K562 (cell line): ENCODE data around the gene PRDM16. TPM values are rescaled to one million over a fixed set of nuclear protein-coding genes. Genes with fewer than 3 reads are reported as not detected.

Source experiments
- ATAC-seq: fragments of 200-7000 bp; cut with Tn5 transposase; 3 replicates; pipeline ENCODE4 v1.9.1; 2020; ENCODE audit warnings: moderate library complexity
- BruUV-seq: library from RNA; stranded (reverse); fragments of 400-500 nt; replicated peaks from 2 replicates; lab custom pipeline; 2021; lab: Mats Ljungman, UMichigan
- CTCF ChIA-PET: fragments of 300-600 bp; formaldehyde crosslinking; extraction: SDS; loops from one replicate; lab custom pipeline; 2021; ENCODE audit warnings: low intra/inter-chr PET ratio; lab: Yijun Ruan, JAX
- POLR2A ChIA-PET: fragments of 300-600, 350-650 bp; sonication (Branson Sonifier 250); formaldehyde crosslinking; extraction: SDS; loops from one replicate; lab custom pipeline; 2021; ENCODE audit warnings: antibody characterized with exemption, inconsistent platforms; lab: Yijun Ruan, JAX
- DNase-seq, 4 experiments: peaks; one replicate each; pipeline versions ENCODE4 v3.0.0 to v3.0.0-alpha.2; 2011 to 2018; ENCODE audit warnings: low spot score in 3 of 4, mixed read lengths in 3 of 4; ENCODE audit errors: extremely low read depth in 1 of 4
- FAIRE-seq: peaks from 2 replicates; lab custom pipeline; 2011; peaks lifted over from hg19 to GRCh38; lab: Jason Lieb, UNC
- H2AFZ ChIP-seq: 2 replicates; pipeline ENCODE4 v1.6.0; 2011; ENCODE audit warnings: low read depth, low read length, control low read depth, inconsistent platforms
- H3K27ac ChIP-seq: fragments of 200-600 bp; 3 replicates; pipeline ENCODE4 v1.8.0; 2011; ENCODE audit warnings: low read depth, mild to moderate bottlenecking, control low read depth, inconsistent platforms, low read length, moderate library complexity, mixed read lengths; ENCODE audit errors: extremely low read depth
- H3K27me3 ChIP-seq, 2 experiments: fragments of 300-600 bp in 1 of 2; 2 replicates in 1 of 2; 3 replicates in 1 of 2; pipeline versions ENCODE4 v1.6.0 to v1.8.0; 2011; ENCODE audit warnings: inconsistent platforms in 2 of 2, low read length in 2 of 2, mild to moderate bottlenecking in 1 of 2, mixed read lengths in 1 of 2, moderate library complexity in 1 of 2; ENCODE audit not compliant: control insufficient read depth in 2 of 2, insufficient read depth in 2 of 2
- H3K36me3 ChIP-seq: fragments of 300-600 bp; 3 replicates; pipeline ENCODE4 v1.8.0; 2011; ENCODE audit warnings: mild to moderate bottlenecking, low read length, inconsistent platforms; ENCODE audit not compliant: control insufficient read depth, insufficient read depth
- H3K4me1 ChIP-seq, 2 experiments: fragments of 200-600 bp in 1 of 2; replicated peaks in 1 of 2; 2 replicates in 1 of 2; 3 replicates in 1 of 2; pipeline versions ENCODE4 v1.5.1 to v1.8.0; 2011; ENCODE audit warnings: inconsistent platforms in 2 of 2, low read length in 2 of 2, mild to moderate bottlenecking in 1 of 2, mixed read lengths in 1 of 2, moderate library complexity in 1 of 2; ENCODE audit not compliant: control insufficient read depth in 2 of 2, insufficient read depth in 2 of 2
- H3K4me2 ChIP-seq: 2 replicates; pipeline ENCODE4 v1.6.1; 2011; ENCODE audit warnings: low read length, control low read depth, inconsistent platforms, mixed read lengths; ENCODE audit not compliant: insufficient read depth
- H3K4me3 ChIP-seq: fragments of 200-600 bp; sonication (generic), shearing (Covaris generic); 2 replicates; pipeline ENCODE4 v1.5.1; 2016; ENCODE audit warnings: control low read depth, inconsistent platforms
- H3K79me2 ChIP-seq: fragments of 200-600 bp; 3 replicates; pipeline ENCODE4 v1.8.0; 2011; ENCODE audit warnings: low read length, inconsistent platforms; ENCODE audit not compliant: control insufficient read depth, insufficient read depth
- H3K9ac ChIP-seq, 2 experiments: 2 replicates each; pipeline versions ENCODE4 v1.6.0 to v1.6.1; 2011; ENCODE audit warnings: low read depth in 2 of 2, low read length in 2 of 2, control low read depth in 1 of 2, inconsistent platforms in 1 of 2, mild to moderate bottlenecking in 1 of 2, mixed read lengths in 1 of 2; ENCODE audit not compliant: insufficient read depth in 1 of 2
- H3K9me1 ChIP-seq: one replicate; pipeline ENCODE4 v1.6.0; 2011; ENCODE audit warnings: inconsistent platforms, mild to moderate bottlenecking, low read length, moderate library complexity; ENCODE audit not compliant: control insufficient read depth, insufficient read depth
- H3K9me3 ChIP-seq: replicated peaks from 2 replicates; pipeline ENCODE4 v1.5.1; 2011; ENCODE audit warnings: low read depth, low read length, inconsistent platforms; ENCODE audit not compliant: control insufficient read depth, insufficient read depth
- H4K20me1 ChIP-seq: replicated peaks from 2 replicates; pipeline ENCODE4 v1.6.1; 2011; ENCODE audit warnings: low read length, inconsistent platforms, mixed read lengths; ENCODE audit not compliant: control insufficient read depth, insufficient read depth
- BCL6 ChIP-seq: fragments of 250-450 bp; sonication (Bioruptor Pico); IDR thresholded peaks from 2 replicates; pipeline ENCODE4 v1.4.0; 2020
- BRF1 ChIP-seq: IDR thresholded peaks from 3 replicates; pipeline ENCODE4 v1.6.1; 2011; ENCODE audit warnings: borderline replicate concordance, mild to moderate bottlenecking; ENCODE audit not compliant: insufficient read length; ENCODE audit errors: extremely low read depth
- CREM ChIP-seq: IDR thresholded peaks from 2 replicates; pipeline ENCODE4 v1.6.1; 2014; ENCODE audit warnings: antibody characterized with exemption, low read depth
- GABPB2 ChIP-seq: fragments of 250-450 bp; sonication (Bioruptor Pico); conservative IDR thresholded peaks from 2 replicates; pipeline ENCODE4 v1.5.1; 2021; ENCODE audit warnings: mild to moderate bottlenecking
- KLF6 ChIP-seq: fragments of 250-450 bp; sonication (Bioruptor Pico); IDR thresholded peaks from 2 replicates; pipeline ENCODE4 v1.4.0; 2020; ENCODE audit warnings: mild to moderate bottlenecking, moderate library complexity, borderline replicate concordance
- MBD2 ChIP-seq: sonication (generic); IDR thresholded peaks from 2 replicates; pipeline ENCODE4 v1.6.1; 2016; ENCODE audit warnings: low read depth, borderline replicate concordance
- MCM3 ChIP-seq: fragments of 450-650 bp; IDR thresholded peaks from 2 replicates; pipeline ENCODE4 v1.6.1; 2016
- NCOA1 ChIP-seq: fragments of 450-650 bp; IDR thresholded peaks from 2 replicates; pipeline ENCODE4 v1.6.1; 2016; ENCODE audit warnings: low read depth
- NCOA4 ChIP-seq: fragments of 450-650 bp; IDR thresholded peaks from 2 replicates; pipeline ENCODE4 v1.6.1; 2018; ENCODE audit warnings: mild to moderate bottlenecking; ENCODE audit not compliant: partially characterized antibody
- PPARD ChIP-seq: fragments of 250-450 bp; sonication (Bioruptor Pico); IDR thresholded peaks from 2 replicates; pipeline ENCODE4 v1.8.0; 2022; ENCODE audit warnings: inconsistent platforms, mild to moderate bottlenecking, moderate library complexity
- RBBP5 ChIP-seq: fragments of 200-600 bp; sonication (generic); IDR thresholded peaks from 2 replicates; pipeline ENCODE4 v1.6.1; 2012; ENCODE audit warnings: borderline replicate concordance, mild to moderate bottlenecking, low read length, control low read depth, inconsistent platforms; ENCODE audit not compliant: insufficient read depth, poor library complexity, severe bottlenecking
- SIN3A ChIP-seq, 2 experiments: fragments of 150-350 bp in 1 of 2; IDR thresholded peaks; 2 replicates each; pipeline ENCODE4 v1.6.1; 2011 to 2016; ENCODE audit warnings: borderline replicate concordance in 2 of 2, low read depth in 2 of 2, low read length in 2 of 2, mild to moderate bottlenecking in 2 of 2, moderate library complexity in 2 of 2; ENCODE audit not compliant: control insufficient read depth in 1 of 2
- SLC30A9 ChIP-seq: fragments of 250-450 bp; sonication (Bioruptor Pico); IDR thresholded peaks from 2 replicates; pipeline ENCODE4 v1.8.0; 2022; ENCODE audit warnings: mild to moderate bottlenecking, moderate library complexity
- XRCC5 ChIP-seq: fragments of 200-400 bp; formaldehyde crosslinking; IDR thresholded peaks from 2 replicates; pipeline ENCODE4 v1.6.1; 2017; ENCODE audit warnings: low read depth, mild to moderate bottlenecking, low read length
- ZBTB17 ChIP-seq: fragments of 450-650 bp; formaldehyde crosslinking; IDR thresholded peaks from 2 replicates; pipeline ENCODE4 v1.4.0; 2020; ENCODE audit warnings: mild to moderate bottlenecking
- ZFP30 ChIP-seq: fragments of 250-450 bp; sonication (Bioruptor Pico); IDR thresholded peaks from 2 replicates; pipeline ENCODE4 v1.8.0; 2022; ENCODE audit warnings: moderate library complexity, mild to moderate bottlenecking, inconsistent platforms, borderline replicate concordance
- ZNF785 ChIP-seq: fragments of 250-450 bp; sonication (Bioruptor Pico); IDR thresholded peaks from 2 replicates; pipeline ENCODE4 v1.4.0; 2020; ENCODE audit warnings: mild to moderate bottlenecking
- WGBS: fragments of 100-300 bp; shearing (Covaris generic); methylation state at CpG from one replicate; pipeline ENCODE4 v1.1.6; 2016; ENCODE audit warnings: low coverage, mixed read lengths; ENCODE audit not compliant: insufficient coverage; ENCODE audit errors: missing lambda C conversion rate; 5-methylcytosine and 5-hydroxymethylcytosine counted together
- in situ Hi-C: fragments of 300-500 bp; cut with MboI; formaldehyde crosslinking; loops from 4 replicates; pipeline ENCODE4 v1.15.0; 2018; ENCODE audit warnings: inconsistent platforms, mixed read lengths
- intact Hi-C: fragments of 100-400 bp; cut with micrococcal nuclease; formaldehyde crosslinking; loops from 2 replicates; pipeline ENCODE4 v1.14.2; 2022
- polyA plus RNA-seq, 8 experiments: library from polyadenylated mRNA; depleted of rRNA in 4 of 8; stranded (reverse) in 5 of 8; unstranded in 3 of 8; fragments of >200 nt; fragmentation: Nextera tagmentation in 2 of 8; fragmentation: Illumina TruSeq in 1 of 8; extraction: Ambion mirVana in 2 of 8; extraction: Trizol in 1 of 8; gene quantifications; 2 replicates each; pipeline versions ENCODE4 v1.2.1 to v1.2.3, GENCODE V29; 2011 to 2014; ENCODE audit warnings: inconsistent platforms in 1 of 8, missing spikeins in 1 of 8
- total RNA-seq, 7 experiments: library from RNA; depleted of rRNA in 6 of 7; stranded (reverse); fragments of >200 nt in 6 of 7; fragmentation: Illumina TruSeq in 2 of 7; extraction: Trizol in 2 of 7; gene quantifications; 2 replicates each; pipeline versions ENCODE4 v1.2.1 to v1.2.3, GENCODE V29; 2011 to 2021; ENCODE audit warnings: low replicate concordance in 1 of 7

Gene PRDM16
- total and polyA plus RNA-seq, 9 of the 15 experiments (the other 6 are each of a cell fraction or from before 2014, with no cell fraction given): 0.10 to 0.27 TPM; not detected in 7

DNA sequence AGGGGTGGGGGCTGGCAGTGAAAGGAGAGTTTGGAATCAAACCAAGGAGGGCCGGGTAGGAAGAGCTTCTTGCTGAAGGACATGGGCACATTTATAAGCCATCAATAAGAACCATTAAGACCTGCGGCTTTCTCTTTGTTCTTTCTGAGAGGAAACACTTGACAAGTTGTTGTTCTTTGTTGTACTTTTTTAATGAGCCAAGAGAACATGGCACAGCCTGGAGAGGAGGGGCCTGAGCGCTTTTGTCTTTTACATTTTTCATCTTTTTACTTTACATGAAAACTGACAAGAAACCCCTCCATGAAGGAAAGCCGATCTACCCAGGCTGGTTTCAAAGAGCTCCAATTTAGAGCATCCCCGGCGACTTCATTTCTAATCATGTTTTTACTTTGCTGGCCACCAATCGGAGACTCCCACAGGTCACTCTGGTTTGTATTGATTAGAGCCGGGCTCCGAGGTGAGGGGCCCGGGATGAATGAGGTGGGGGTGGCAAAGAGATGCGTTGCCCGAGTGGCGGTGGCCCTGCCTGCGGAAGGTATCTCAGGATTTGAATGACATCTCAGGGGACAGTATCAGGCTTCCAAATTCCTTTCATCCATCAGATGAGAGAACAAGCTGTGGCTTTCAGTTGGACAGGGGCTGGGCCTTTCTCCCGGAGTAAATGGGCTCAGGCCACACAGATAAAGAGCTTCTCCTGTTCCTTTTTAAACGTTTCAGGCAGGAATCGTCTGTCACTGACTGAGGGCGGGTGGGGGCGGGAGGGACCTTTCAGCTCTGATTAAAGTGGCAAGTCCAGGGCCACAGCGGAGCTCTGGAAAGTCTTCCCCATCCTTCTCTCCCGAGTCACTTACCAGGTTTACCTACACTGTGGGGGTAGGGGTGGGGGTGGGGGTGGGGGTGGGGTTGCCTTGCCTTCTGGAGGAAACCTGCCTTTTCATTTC lies 246.7 kb downstream of the PRDM16 start:
- Histone ChIP-seq H3K36me3 (no peaks in the 10 kb centered on the region), H3K4me3 (no peak overlapping the region), H3K4me1 (peaks cover 16 to 27% of the 10 kb centered on the region in 2 experiments), H3K9ac (no peak overlapping the region), H4K20me1 (no peaks in the 10 kb centered on the region), H3K4me2 (no peak overlapping the region), H3K79me2 (no peaks in the 10 kb centered on the region), H2AFZ (no peak overlapping the region), H3K9me3 (no peaks in the 10 kb centered on the region), H3K27me3 (peaks cover 12 to 51% of the 10 kb centered on the region in 2 experiments), H3K27ac (no peak overlapping the region), H3K9me1 (no peaks in the 10 kb centered on the region)
- no TSS peak for BruUV-seq
- FAIRE-seq (no peak), ATAC-seq (no peak), DNase-seq (no peak)
- in situ Hi-C loops: no loop called here
- intact Hi-C loops: no loop called here
- POLR2A ChIA-PET: interaction anchor here (0.6 kb wide), 1 partner anchor 206 kb away, joined by 4 read pairs; no protein-coding TSS in a partner anchor
- CTCF ChIA-PET: interaction anchor here (0.7 kb wide), 1 partner anchor 837 kb away, joined by 3 read pairs; no protein-coding TSS in a partner anchor
- 4% methylated on average over 20 of the region's 21 CpGs for WGBS
- no peak for TF ChIP-seq BCL6
- TF ChIP-seq ZFP30 (CRISPR knock-in tag): no peak
- TF ChIP-seq NCOA4: no peak
- TF ChIP-seq NCOA1: no peak
- TF ChIP-seq XRCC5: no peak
- no peak for TF ChIP-seq ZBTB17 (CRISPR knock-in tag)
- no peak for TF ChIP-seq ZNF785 (CRISPR knock-in tag)
- TF ChIP-seq RBBP5: no peak
- TF ChIP-seq SLC30A9 (CRISPR knock-in tag): no peak
- TF ChIP-seq KLF6 (CRISPR knock-in tag): no peak
- no peak for TF ChIP-seq CREM
- TF ChIP-seq GABPB2 (CRISPR knock-in tag): no peak
- TF ChIP-seq SIN3A (IDR thresholded peaks at IDR 0.05; ENCODE audit: borderline replicate concordance in 2 of 2, control insufficient read depth in 1 of 2, low read depth in 2 of 2, low read length in 2 of 2): no peak
- no peak for TF ChIP-seq PPARD (CRISPR knock-in tag)
- no peak for TF ChIP-seq BRF1
- TF ChIP-seq MCM3: no peak
- no peak for TF ChIP-seq MBD2
